NT2/D1 (cell line): Measurements from ENCODE around the gene DCLK1.

Experiments used
- SUZ12 ChIP-seq: IDR thresholded peaks from 2 replicates; pipeline ENCODE4 v1.6.1; 2011; ENCODE audit not compliant: insufficient read length, insufficient read depth; ENCODE audit errors: extremely low read depth
- ZNF274 ChIP-seq: IDR thresholded peaks from 2 replicates; pipeline ENCODE4 v1.6.1; 2011; ENCODE audit warnings: mild to moderate bottlenecking, low read depth, low read length

GRCh38 chr13:35917252-35917941 is 213.8 kb downstream of the DCLK1 start:
- TF ChIP-seq ZNF274 = no peak
- TF ChIP-seq SUZ12 = no peak
